Gastrocnemius medialis (tissue), 4 donors: ENCODE results near the gene DEGS1. TPM values are rescaled to one million over a fixed set of nuclear protein-coding genes. Genes with fewer than 3 reads are reported as not detected.

Source experiments
- ATAC-seq, 2 donors: fragments of 150-250 bp; one replicate each; pipeline ENCODE4 v1.9.1; 2016
- DNase-seq, 2 donors: peaks; one replicate each; pipeline ENCODE4 v3.0.0-alpha.2; 2019
- H3K27ac ChIP-seq, 4 donors: fragments of 200-600 bp; sonication (generic); 1 replicate in 1 of 4; 2 replicates in 3 of 4; pipeline ENCODE4 v1.5.1; 2016 to 2018; ENCODE audit warnings: mild to moderate bottlenecking in 2 of 4, moderate library complexity in 1 of 4
- H3K27me3 ChIP-seq, 3 donors: fragments of 200-600 bp; sonication (generic) in 2 of 3; 1 replicate in 1 of 3; 2 replicates in 2 of 3; pipeline versions ENCODE4 v1.5.1 to v1.6.0; 2016 to 2019; ENCODE audit warnings: mild to moderate bottlenecking in 1 of 3, moderate library complexity in 1 of 3
- H3K36me3 ChIP-seq, 2 donors: fragments of 200-600 bp; sonication (generic) in 1 of 2; one replicate each; pipeline ENCODE4 v1.5.1; 2017 to 2018
- H3K4me1 ChIP-seq, 2 donors: fragments of 200-600 bp; sonication (generic) in 1 of 2; one replicate each; pipeline ENCODE4 v1.5.1; 2016 to 2017; ENCODE audit warnings: mild to moderate bottlenecking in 2 of 2
- H3K4me3 ChIP-seq, 4 donors: fragments of 200-600 bp; sonication (generic) in 3 of 4; 1 replicate in 1 of 4; 2 replicates in 3 of 4; pipeline ENCODE4 v1.5.1; 2016 to 2019; ENCODE audit warnings: mild to moderate bottlenecking in 2 of 4
- H3K9me3 ChIP-seq, 3 donors: fragments of 200-600 bp; sonication (generic) in 2 of 3; 1 replicate in 1 of 3; 2 replicates in 2 of 3; pipeline ENCODE4 v1.5.1; 2016 to 2019
- POLR2A ChIP-seq, 2 donors: fragments of 450-650 bp; IDR thresholded peaks; one replicate each; pipeline ENCODE4 v1.6.1; 2017; ENCODE audit warnings: antibody characterized with exemption in 2 of 2, mild to moderate bottlenecking in 2 of 2, moderate library complexity in 2 of 2
- in situ Hi-C, 4 donors: fragments of 200-750 bp; cut with MboI; loops; one replicate each; pipeline versions ENCODE4 v1.15.0 to v1.8.0; 2017; ENCODE audit warnings: low sequenced_read_pairs in 4 of 4
- intact Hi-C: fragments of 100-400 bp; cut with DNase I; formaldehyde crosslinking; loops from one replicate; pipeline ENCODE4 v1.15.1; 2023; ENCODE audit warnings: low total_unique reads
- total RNA-seq, 4 donors: library from RNA; depleted of rRNA; stranded (reverse); fragments of >200 nt; gene quantifications; one replicate each; pipeline versions ENCODE4 v1.1.0 to v1.2.3, GENCODE V29; 2016
- TF ChIP-seq, protein P1 (sequence below), 5 experiments: fragments of 450-650 bp in 3 of 5; fragments of 200-600 bp in 2 of 5; sonication (generic) in 2 of 5; IDR thresholded peaks in 4 of 5; conservative IDR thresholded peaks in 1 of 5; 1 replicate in 4 of 5; 2 replicates in 1 of 5; pipeline ENCODE4 v1.5.1; 2016 to 2019; ENCODE audit warnings: antibody characterized with exemption in 5 of 5, mild to moderate bottlenecking in 3 of 5, moderate library complexity in 3 of 5

The DEGS1 gene
- total RNA-seq, 4 donors from 2014 or later: 21.5 to 26.3 (median 24.2) TPM

DNA sequence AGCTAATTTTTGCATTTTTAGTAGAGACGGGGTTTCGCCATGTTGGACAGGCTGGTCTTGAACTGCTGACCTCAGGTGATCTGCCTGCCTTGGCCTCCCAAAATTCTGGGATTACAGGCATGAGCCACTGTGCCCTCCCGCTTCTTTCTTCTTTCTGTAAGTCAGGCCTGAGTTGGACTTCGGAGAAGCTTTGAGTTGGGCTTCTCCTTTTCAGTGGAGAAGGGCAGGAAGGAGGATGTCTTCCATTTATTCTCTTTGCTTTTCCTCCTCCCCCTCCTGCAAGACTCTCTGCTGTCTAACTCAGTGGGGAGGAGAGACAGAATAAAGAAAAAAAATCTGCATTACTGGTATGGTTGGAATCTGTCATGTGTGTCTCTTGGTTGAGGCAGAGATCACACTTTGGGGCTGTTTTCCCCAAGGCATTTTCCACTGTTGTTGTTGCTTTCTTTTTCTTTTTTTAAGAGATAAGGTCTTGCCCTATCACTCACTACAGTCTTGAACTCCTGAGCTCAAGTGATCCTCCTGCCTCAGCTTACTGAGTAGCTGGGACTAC is 13.2 kb upstream of the DEGS1 start:
- Histone ChIP-seq H3K27ac (no peak overlapping the region), H3K4me3 (no peak overlapping the region), H3K4me1 (peaks cover 3 to 9% of the 10 kb centered on the region in 2 donors), H3K9me3 (no peaks in the 10 kb centered on the region), H3K36me3 (no peaks in the 10 kb centered on the region), H3K27me3 (no peaks in the 10 kb centered on the region)
- no peak for ATAC-seq
- in situ Hi-C loops: no loop called here
- no peak for TF ChIP-seq POLR2A (IDR thresholded peaks at IDR 0.05)
- TF ChIP-seq, protein P1, sequence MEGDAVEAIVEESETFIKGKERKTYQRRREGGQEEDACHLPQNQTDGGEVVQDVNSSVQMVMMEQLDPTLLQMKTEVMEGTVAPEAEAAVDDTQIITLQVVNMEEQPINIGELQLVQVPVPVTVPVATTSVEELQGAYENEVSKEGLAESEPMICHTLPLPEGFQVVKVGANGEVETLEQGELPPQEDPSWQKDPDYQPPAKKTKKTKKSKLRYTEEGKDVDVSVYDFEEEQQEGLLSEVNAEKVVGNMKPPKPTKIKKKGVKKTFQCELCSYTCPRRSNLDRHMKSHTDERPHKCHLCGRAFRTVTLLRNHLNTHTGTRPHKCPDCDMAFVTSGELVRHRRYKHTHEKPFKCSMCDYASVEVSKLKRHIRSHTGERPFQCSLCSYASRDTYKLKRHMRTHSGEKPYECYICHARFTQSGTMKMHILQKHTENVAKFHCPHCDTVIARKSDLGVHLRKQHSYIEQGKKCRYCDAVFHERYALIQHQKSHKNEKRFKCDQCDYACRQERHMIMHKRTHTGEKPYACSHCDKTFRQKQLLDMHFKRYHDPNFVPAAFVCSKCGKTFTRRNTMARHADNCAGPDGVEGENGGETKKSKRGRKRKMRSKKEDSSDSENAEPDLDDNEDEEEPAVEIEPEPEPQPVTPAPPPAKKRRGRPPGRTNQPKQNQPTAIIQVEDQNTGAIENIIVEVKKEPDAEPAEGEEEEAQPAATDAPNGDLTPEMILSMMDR (IDR thresholded peaks at IDR 0.05 in 4 of 5, conservative IDR thresholded peaks at IDR 0.05 in 1 of 5): no peak
- no peak for DNase-seq
- intact Hi-C loops: no loop called here

DNA sequence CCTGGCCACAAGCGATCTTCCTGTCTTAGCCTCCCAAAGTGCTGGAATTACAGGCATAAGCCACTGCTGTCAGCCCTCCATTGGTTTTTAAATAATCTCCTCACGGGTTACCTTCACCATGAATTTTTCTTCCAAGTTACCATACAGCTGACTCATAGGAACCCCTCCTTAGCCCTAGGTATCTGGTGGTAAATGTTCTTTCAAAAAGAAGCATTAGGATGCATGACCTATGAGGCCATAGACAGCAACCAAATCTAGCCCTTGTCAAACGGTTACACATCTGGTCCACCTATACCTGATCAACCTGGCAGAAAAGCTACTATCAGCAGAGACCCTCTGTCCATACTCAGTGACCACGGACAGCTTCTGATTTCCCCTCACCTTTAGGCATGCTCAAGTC is 12.7 kb upstream of the DEGS1 start:
- intact Hi-C loops: no loop called here

DNA sequence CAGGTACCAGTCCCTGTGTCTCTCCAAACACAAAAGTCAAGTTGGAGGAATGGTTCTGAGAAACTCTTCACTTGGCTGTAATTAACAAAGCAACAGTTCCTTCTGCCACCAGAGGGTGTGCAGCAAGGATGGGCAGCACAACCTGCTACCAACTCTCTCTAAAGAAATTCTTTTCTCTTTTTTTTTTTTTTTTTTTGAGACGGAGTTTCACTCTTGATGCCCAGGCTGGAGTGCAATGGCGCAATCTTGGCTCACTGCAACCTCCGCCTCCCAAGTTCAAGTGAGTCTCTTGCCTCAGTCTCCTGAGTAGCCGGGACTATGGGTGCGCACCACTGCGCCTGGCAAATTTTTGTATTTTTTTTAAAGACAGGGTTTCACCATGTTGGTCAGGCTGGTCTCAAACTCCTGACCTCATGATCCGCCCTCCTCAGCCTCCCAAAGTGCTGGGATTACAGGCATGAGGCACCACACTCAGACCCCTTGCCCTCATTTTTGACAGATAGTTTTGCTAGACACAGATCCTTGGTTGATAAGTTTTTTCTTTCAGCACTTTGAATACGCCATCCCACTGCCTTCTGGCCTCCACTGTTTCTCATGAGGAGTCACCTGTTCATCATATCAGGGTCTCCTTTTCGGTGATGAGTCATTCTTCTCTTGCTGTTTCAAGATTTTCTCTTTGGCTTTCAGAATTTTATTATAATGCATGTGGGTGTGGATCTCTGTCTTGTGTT is 12.1 kb upstream of the DEGS1 start:
- DNase-seq (no peak), ATAC-seq (no peak)
- TF ChIP-seq, protein P1 (IDR thresholded peaks at IDR 0.05 in 4 of 5, conservative IDR thresholded peaks at IDR 0.05 in 1 of 5): peak in 1 of 5 experiments; percentile 21
- TF ChIP-seq POLR2A (IDR thresholded peaks at IDR 0.05): no peak
- intact Hi-C loops: no loop called here
- Histone ChIP-seq H3K36me3 (no peaks in the 10 kb centered on the region), H3K4me1 (peaks cover 3 to 9% of the 10 kb centered on the region in 2 donors), H3K27me3 (no peaks in the 10 kb centered on the region), H3K4me3 (no peak overlapping the region), H3K9me3 (no peaks in the 10 kb centered on the region), H3K27ac (no peak overlapping the region)
- in situ Hi-C loops: no loop called here

More for the DNA sequence above, 12.7 kb upstream of the DEGS1 start:
- no peak for ATAC-seq
- in situ Hi-C loops: no loop called here
- Histone ChIP-seq H3K27ac (no peak overlapping the region), H3K4me1 (peaks cover 3 to 9% of the 10 kb centered on the region in 2 donors), H3K9me3 (no peaks in the 10 kb centered on the region), H3K4me3 (no peak overlapping the region), H3K27me3 (no peaks in the 10 kb centered on the region), H3K36me3 (no peaks in the 10 kb centered on the region)
- DNase-seq: no peak
- TF ChIP-seq, protein P1 (IDR thresholded peaks at IDR 0.05 in 4 of 5, conservative IDR thresholded peaks at IDR 0.05 in 1 of 5): no peak
- TF ChIP-seq POLR2A (IDR thresholded peaks at IDR 0.05): no peak

GRCh38 chr1:224172229-224172628 is 10.8 kb upstream of the DEGS1 start:
- intact Hi-C loops (no loop called here), in situ Hi-C loops (no loop called here)
- Histone ChIP-seq H3K4me3 (no peak overlapping the region), H3K27me3 (no peaks in the 10 kb centered on the region), H3K36me3 (no peaks in the 10 kb centered on the region), H3K4me1 (peaks cover 3 to 9% of the 10 kb centered on the region in 2 donors), H3K9me3 (no peaks in the 10 kb centered on the region), H3K27ac (no peak overlapping the region)
- ATAC-seq: no peak
- no peak for TF ChIP-seq POLR2A (IDR thresholded peaks at IDR 0.05)
- TF ChIP-seq, protein P1 (IDR thresholded peaks at IDR 0.05 in 4 of 5, conservative IDR thresholded peaks at IDR 0.05 in 1 of 5): no peak
- no peak for DNase-seq
